RWPE2 (cell line): ENCODE data around the gene GRM3.

Source experiments
- ATAC-seq: fragments of 200-7000 bp; cut with Tn5 transposase; 3 replicates; pipeline ENCODE4 v1.9.1; 2021; ENCODE audit warnings: low read depth
- DNase-seq: peaks from one replicate; pipeline ENCODE4 v3.0.0-alpha.2; 2020; ENCODE audit warnings: low spot score
- H3K27ac ChIP-seq: fragments of 450-650 bp; 2 replicates; pipeline ENCODE4 v1.5.1; 2017; ENCODE audit warnings: mild to moderate bottlenecking; ENCODE audit not compliant: poor library complexity, severe bottlenecking
- H3K27me3 ChIP-seq: fragments of 250-450 bp; sonication (Bioruptor Pico); 2 replicates; pipeline ENCODE4 v1.5.1; 2021; ENCODE audit warnings: mild to moderate bottlenecking, moderate library complexity; ENCODE audit not compliant: insufficient read depth, poor library complexity, severe bottlenecking
- H3K36me3 ChIP-seq: fragments of 250-450 bp; sonication (Bioruptor Pico); 2 replicates; pipeline ENCODE4 v1.5.1; 2020; ENCODE audit warnings: low read depth, mild to moderate bottlenecking, moderate library complexity
- H3K4me1 ChIP-seq: fragments of 250-450 bp; sonication (Bioruptor Pico); 2 replicates; pipeline ENCODE4 v1.5.1; 2021; ENCODE audit warnings: mild to moderate bottlenecking, moderate library complexity; ENCODE audit not compliant: insufficient read depth, poor library complexity, severe bottlenecking
- H3K4me3 ChIP-seq: fragments of 250-450 bp; sonication (Bioruptor Pico); 2 replicates; pipeline ENCODE4 v1.5.1; 2021; ENCODE audit warnings: mild to moderate bottlenecking, moderate library complexity; ENCODE audit not compliant: severe bottlenecking
- H3K9me3 ChIP-seq: fragments of 250-450 bp; sonication (Bioruptor Pico); 2 replicates; pipeline ENCODE4 v1.5.1; 2021; ENCODE audit warnings: mild to moderate bottlenecking, moderate library complexity; ENCODE audit not compliant: severe bottlenecking
- CTCF ChIP-seq: fragments of 450-650 bp; IDR thresholded peaks from one replicate; pipeline ENCODE4 v1.5.1; 2017; ENCODE audit warnings: mild to moderate bottlenecking, moderate library complexity; ENCODE audit not compliant: poor library complexity, severe bottlenecking

GRM3 gene

GRCh38 chr7:86660950-86661462 is 17.3 kb downstream of the GRM3 start:
- H3K36me3 ChIP-seq, result no peaks in the 10 kb centered on the region
- H3K4me1 ChIP-seq, result no peaks in the 10 kb centered on the region
- H3K4me3 ChIP-seq, result no peak overlapping the region
- peaks cover 7% of the 10 kb centered on the region for H3K27me3 ChIP-seq
- ATAC-seq, result no peak
- H3K9me3 ChIP-seq, result no peaks in the 10 kb centered on the region
- no peak overlapping the region for H3K27ac ChIP-seq
- TF ChIP-seq CTCF, result no peak
- DNase-seq, result no peak

GRCh38 chr7:86664486-86664885 is 20.8 kb downstream of the GRM3 start:
- no peak for TF ChIP-seq CTCF
- no peak overlapping the region for H3K4me3 ChIP-seq
- H3K27ac ChIP-seq, result no peak overlapping the region
- no peaks in the 10 kb centered on the region for H3K9me3 ChIP-seq
- DNase-seq (no peak), ATAC-seq (no peak)
- no peaks in the 10 kb centered on the region for H3K36me3 ChIP-seq
- H3K4me1 ChIP-seq, result no peaks in the 10 kb centered on the region
- H3K27me3 ChIP-seq, result peaks cover 16% of the 10 kb centered on the region

DNA sequence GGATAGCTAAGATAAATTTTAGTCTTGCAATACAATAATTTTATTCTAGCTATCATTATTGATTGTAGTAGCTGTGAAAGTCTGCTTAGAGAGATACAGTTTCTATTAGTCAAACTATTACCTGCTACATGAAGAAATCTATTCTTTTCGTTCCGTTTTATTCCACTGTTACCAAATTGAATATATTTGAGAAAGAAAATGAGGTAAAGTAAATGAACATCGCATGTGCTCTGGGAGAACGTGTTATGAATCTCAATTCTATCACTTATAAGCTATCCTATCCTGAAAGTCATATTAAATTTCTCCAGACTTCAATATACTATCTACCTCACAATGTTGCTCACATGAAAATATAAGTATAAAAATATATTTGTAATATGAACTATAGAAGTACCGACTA is 21.3 kb downstream of the GRM3 start:
- no peaks in the 10 kb centered on the region for H3K36me3 ChIP-seq
- H3K27me3 ChIP-seq, result peaks cover 16% of the 10 kb centered on the region
- H3K4me3 ChIP-seq, result no peak overlapping the region
- H3K4me1 ChIP-seq, result no peaks in the 10 kb centered on the region
- TF ChIP-seq CTCF, result no peak
- DNase-seq (no peak), ATAC-seq (no peak)
- no peak overlapping the region for H3K27ac ChIP-seq
- no peaks in the 10 kb centered on the region for H3K9me3 ChIP-seq

DNA sequence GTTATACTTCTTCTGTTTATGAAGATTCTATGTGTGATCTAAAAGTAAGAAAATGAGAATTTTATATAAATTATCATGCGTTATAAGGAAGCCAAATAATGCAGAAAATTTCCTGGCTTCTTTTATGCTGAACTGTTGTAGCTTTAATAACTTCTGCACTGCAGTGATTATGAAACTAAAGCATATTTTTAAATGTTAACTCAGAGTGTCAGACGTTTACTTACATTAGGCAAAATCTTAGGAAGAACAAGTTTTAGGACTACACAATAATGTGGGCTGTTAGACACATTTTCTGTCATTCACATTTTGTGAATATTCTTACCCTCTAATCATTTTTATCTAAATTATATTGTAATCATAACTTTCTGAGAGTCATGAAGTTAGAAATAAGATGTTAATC is 22.0 kb downstream of the GRM3 start:
- TF ChIP-seq CTCF, result no peak
- Histone ChIP-seq H3K9me3 (no peaks in the 10 kb centered on the region), H3K36me3 (no peaks in the 10 kb centered on the region), H3K27me3 (peaks cover 16% of the 10 kb centered on the region), H3K4me1 (no peaks in the 10 kb centered on the region), H3K27ac (no peak overlapping the region), H3K4me3 (no peak overlapping the region)
- DNase-seq, result no peak
- no peak for ATAC-seq

GRCh38 chr7:86667732-86668131 is 24.0 kb downstream of the GRM3 start:
- no peak for DNase-seq
- peaks cover 16% of the 10 kb centered on the region for H3K27me3 ChIP-seq
- no peaks in the 10 kb centered on the region for H3K9me3 ChIP-seq
- no peak for ATAC-seq
- no peaks in the 10 kb centered on the region for H3K36me3 ChIP-seq
- H3K27ac ChIP-seq, result no peak overlapping the region
- H3K4me1 ChIP-seq, result no peaks in the 10 kb centered on the region
- no peak for TF ChIP-seq CTCF
- H3K4me3 ChIP-seq, result no peak overlapping the region
